NCI-H1930 (cell line): ENCODE results near the gene FOXO3.
"Not testable (repeated sequence)": the region's sequence is repeated elsewhere in the genome, so short reads cannot be mapped to it uniquely, and the experiment has no call there.

Experiments used
- DNase-seq, 2 experiments: peaks; one replicate each; lab custom pipeline; 2025; lab: John Stamatoyannopoulos, UW

Gene FOXO3

DNA sequence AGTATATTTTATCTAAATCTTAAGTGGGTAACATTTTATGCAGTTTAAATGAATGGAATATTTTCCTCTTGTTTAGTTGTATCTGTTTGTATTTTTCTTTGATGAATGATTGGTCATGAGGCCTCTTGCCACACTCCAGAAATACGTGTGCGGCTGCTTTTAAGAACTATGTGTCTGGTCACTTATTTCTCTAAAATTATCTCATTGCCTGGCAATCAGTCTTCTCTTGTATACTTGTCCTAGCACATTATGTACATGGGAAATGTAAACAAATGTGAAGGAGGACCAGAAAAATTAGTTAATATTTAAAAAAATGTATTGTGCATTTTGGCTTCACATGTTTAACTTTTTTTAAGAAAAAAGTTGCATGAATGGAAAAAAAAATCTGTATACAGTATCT lies 123.3 kb downstream of the FOXO3 start:
- not testable (repeated sequence) for DNase-seq

DNA sequence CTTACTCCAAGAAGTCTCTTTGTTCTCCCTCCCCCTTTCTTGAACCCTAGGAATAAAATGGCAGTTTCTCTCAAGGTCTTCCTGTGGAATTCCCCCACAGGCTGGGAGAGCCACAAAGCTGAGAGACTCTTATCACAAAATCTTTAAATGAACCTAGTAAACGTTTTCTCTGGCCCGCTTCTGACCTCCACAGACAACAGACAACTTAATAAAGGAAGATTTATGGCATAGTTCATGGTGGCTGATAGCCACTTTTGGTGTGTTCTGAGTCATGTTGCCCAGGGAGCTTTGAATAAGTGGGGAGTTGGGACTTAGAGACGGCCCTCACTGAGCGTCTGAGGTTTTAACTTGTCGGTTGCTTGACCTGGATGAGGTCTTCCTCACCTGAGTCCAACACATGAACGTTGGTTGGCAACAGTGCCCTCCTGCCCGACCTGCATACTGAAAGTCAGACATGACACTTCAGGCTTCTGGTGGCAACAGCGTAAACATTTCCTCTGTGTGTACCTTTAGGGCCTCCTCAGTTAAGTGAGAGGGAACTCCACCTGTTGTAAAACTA lies 124.1 kb downstream of the FOXO3 start:
- DNase-seq: no peak

DNA sequence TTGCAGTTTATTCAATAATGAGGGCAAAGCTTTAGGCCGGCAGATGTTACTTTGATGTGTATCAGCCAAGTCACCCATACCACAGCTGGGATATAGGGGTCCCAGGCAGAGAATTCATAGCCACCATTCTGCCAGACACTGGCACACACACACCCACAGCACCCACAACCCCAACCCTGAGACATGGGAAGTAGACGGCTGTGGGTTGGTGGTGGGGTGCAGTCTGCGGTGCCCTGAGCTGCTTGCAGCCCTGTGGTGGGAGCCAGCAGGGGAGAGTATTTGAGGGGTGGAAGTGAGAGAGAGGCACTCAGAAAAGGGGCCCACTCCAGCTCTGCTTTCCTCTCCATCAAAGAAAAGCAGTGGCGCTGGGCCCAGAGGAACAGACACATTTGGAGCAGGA lies 125.3 kb downstream of the FOXO3 start:
- DNase-seq: no peak

DNA sequence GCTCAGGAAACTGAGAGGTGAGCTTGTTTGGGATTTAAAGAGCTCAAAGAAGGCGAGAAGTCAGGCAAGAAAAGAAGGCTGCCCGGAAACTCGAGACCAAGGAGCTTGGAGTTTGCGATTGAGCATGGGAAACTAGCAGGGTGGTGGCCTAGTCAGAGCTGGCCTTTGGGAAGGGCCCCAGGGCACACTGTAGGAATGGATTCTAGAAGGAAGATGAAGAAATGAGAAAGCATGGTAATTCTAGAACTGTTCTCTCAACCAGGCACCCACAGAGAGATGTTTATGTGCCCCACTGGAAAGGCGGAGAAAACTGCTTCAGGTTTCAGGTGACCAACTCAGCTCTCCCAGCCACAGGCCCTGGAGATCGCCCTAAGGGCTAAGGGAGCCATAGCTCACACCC lies 126.2 kb downstream of the FOXO3 start:
- DNase-seq: no peak

DNA sequence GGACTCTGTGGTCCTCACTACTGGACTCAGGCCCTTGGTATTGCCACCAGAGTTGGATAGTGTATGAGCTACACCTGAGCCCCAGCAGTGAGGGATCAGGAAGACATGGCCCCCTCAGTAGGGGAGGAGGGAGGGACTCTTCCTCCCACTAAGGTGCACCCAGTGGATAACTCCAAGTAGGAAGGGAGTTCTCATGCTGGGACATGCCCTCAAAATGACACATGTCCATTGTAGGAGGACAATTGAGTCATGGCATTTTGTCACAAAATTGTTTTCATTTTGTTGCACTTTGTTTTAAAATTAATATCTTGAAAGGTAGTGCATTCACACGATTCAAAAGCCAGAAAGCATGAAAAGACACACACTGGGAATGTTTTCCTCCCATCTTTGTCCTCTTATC lies 127.2 kb downstream of the FOXO3 start:
- DNase-seq: no peak

DNA sequence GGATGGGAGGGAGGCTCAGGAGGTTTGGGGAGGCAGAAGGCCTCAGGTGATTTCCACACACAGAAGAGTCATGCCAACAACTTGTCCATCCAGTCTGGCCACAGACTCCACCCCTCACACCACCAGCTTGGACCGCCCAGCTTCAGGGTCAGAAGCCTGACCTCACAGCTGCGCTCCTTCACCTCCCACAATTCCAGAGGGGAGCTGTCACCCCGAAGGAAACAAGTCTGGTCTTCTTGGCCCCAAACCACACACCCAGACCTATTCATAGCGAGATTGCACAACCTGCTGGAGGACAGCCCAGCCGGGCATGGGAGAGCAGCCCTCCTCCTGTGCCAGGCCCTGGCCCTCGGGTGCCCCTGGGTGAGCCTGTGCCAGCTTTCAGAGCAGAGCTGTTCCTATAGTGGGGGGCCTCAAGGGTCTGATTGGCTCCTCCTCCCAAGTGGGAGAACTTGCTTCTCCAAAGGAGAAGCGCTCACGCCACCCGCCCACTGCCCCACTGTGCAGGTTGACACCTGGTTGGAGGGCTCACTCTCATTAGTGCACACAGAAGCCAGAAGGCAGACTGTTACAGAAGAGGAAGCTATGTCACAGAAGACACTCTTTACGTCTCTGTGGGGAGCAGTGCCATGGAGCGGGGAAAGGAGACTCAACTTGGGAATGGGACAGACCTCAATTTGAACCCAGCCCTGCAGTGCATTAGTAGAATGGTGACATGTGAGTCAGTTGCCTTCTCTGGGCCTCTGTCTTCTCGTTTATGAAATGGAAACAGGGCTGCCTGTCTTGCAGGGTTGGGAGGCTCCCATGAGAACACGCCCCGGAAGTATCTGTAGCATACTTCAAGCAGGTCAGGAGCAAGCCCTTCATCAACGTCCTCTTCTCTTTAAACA lies 128.8 kb downstream of the FOXO3 start:
- DNase-seq: no peak

DNA sequence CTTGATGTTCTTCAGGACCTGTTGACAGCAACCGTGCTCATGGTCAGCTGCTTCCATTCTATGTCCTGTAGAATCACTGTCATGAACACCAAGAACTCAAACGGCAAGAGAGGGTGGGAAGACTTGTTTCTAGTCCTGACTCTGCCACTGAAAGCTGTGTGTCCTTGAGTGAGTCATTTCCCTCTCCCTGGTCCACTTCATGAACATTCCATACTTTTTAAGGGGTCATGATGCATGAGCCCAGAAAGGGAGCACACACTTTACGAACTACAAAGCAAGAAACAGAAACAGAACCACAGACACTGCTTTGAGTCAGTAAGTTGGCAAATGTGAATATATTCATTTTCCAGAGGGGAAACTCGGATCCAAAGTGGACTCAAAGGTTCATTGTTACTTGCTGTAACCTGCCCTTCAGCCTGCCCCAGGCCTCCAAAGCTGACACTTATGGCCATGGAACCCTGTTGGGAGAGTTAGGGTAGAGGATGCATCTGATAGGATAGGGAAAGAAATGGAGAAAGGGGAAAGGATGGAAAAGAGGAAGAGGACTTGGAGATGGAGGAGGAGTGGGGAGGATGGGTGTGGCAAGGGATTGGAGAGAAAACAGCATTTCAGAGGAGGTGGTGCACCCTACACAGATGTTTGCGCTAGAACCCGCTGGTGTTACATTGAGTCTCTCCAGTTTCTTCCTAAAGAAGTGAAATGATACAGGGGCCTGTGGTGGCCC lies 129.8 kb downstream of the FOXO3 start:
- DNase-seq: no peak

DNA sequence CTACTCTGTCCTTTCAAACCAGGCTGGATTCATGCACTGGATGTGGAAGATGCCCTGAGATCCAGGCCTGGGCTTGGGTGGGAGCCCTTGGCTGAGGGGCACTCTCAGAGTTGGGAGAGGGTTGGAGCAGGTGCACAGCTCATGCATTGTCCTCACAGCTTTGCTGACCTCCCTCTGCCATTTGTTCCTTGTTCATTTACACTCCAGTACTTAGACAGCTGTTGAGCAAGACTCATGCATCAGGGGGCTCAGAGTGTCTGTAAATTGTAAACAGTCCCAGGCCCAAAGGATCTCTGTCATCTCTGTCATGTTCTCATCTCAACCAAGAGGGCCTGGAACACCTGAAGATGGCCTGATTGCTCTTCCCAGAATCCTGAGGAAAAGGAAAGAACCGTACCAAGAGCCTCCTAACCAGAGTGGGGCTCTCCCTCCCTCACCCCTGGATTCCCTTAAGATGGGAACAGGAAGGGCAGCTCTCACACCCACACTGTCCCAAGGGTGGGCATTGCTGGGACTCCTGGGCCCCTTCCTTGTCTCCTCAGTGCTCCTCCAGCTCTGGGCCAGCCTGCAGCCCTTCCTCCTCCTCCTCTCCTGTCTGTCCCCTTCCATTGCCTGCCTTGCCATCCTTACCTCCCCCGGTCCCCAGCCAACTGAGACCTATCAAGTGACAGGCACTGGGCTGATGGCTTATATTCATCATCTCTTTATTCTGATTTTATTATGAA lies 132.9 kb downstream of the FOXO3 start:
- DNase-seq: no peak

DNA sequence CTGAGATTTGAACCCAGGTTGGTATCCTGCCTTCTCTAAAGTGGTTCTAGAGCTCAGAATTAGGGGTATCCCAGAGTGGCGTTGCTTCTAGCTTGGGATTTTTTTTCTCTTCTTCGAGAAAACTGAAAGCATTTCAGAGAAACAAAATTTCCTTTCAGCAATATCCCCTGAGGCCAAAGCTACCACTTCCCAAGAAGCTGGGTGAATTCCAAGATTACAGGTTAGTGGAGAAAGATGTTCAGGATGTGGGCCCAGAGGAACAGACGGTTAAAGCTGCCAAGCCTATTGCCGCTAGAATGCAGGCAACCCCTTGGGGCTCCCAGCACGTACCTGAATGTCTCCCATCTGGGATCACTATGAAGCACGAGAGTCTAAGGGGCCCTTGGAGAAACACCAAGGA lies 134.1 kb downstream of the FOXO3 start:
- no peak for DNase-seq

DNA sequence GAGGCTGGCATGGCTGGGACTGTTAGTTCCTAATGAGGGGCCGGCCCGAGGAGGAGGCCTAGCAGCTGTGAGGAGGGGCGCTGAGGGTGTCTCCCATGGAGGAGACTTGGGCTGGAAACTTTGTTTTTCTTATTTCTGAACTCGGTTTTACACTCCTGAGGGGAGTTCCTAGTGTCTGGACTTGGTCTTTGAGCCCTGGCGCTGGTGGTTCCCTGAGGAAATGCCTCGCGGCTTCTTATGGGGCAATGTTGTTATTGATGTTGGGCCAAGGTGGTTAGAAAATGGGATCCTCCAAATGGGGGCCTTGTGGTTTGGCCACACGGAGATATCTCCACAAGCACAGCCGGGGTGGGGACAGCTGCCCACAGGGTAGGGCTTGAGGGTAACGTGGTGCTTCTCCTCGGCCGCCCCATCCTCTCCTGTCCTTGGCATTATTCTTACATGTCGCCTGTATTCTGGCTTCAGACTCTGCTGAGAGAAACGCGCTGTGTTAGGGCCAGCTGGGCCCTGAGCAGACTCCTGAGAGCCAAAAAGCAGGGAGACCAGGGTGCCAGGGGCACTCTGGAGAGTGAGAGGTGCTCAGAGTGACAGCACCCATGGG lies 136.9 kb downstream of the FOXO3 start:
- no peak for DNase-seq

DNA sequence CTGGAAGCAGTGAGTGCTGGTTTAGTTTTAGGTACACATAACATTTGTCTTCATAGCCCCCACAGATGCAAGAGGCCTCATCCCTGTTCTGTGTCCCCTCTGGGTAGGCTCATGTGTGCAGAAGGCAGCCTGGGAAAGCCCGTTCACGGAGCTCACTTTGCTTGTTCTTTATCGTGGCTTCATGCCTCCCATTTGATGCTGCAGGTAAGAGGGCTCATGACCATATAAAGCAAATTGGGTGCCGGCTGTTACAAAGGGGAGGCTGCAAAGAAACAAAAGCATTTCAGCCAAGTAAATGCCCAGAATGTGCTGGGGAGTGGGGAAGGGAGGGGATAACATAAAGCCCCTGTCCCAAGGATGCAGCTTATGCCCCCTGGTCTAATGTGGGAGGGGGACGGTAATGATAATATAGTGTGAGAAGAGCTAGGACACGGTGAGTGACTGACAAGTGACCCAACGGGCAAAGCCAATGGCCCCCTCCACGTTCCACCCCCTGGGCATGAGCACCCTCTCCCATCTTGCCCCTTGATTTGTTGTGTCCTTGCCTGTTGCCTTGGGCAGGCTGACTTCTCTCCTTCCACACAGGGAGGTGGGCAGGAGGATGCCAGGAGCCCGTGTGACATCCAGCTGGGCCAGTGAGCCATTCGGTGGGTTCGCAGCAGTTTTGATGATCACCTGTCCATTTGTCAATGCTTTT lies 138.0 kb downstream of the FOXO3 start:
- no peak for DNase-seq

DNA sequence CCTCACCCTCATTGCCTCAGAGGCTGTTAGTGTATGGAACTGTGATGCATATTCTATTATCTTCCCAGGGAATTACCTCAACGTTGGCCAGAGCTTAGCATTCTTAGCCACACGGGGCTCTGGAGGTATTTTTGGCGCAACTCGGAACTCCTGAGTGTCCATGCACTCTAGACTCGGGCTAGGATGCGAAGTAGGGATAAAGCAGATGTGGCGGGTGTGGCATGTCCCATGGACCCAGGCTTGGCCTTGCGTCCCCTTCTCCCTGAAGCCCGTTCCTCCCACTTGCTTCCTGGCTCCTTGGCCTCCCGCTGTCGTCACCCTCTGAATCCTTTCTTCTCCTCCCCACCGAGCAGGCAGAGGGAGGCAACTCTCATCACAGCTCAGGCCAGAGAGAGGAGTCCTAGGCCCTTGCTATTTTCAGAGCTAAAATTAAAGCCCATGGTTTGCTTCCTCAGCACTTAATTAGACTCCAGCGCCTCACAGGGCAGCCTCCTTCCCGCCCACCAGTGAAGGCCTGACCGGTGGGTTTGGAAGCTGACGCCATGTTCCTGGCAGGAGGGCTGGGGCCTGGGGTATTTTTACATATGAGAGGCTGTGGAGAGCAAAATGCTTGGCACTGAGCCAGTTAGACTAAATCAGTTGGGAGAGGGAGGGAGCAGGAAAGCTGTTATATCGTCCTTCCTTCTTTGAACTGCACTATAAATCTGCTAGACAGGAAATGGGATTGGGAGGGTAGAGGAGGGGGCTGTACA lies 138.7 kb downstream of the FOXO3 start:
- no peak for DNase-seq

DNA sequence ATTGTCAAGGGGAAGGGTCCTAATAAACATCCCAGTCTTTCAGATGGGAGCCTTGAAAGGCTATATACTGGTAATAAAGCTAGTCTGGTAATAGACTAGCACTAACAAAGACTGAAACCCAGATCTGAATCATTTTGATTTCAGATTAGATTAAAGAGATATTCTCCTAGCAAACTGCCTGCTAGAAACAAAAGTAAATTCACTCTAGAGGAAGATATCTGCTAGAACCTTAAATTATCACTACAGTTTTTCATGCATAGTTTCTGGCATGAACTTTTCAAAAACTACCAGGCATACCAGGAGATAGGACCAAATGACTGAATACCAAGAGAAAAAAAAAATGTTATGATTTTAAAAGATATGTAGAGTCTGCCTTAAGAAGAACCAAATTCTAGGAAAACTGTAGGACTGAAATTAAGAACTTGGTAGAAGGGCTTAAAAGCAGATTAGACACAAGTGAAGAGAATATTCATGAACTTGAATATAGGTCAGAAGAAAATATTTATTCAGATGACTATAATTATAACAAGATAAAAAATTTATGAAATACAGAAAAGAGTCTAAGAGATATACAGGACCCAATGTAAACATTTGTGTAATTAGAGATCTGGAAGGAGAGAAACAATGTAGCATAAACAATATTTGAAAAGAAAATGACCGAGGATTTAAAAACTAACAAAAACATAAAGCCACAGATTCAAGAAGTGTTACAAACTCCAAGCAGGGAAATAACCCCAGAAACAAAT lies 141.6 kb downstream of the FOXO3 start:
- DNase-seq: no peak

DNA sequence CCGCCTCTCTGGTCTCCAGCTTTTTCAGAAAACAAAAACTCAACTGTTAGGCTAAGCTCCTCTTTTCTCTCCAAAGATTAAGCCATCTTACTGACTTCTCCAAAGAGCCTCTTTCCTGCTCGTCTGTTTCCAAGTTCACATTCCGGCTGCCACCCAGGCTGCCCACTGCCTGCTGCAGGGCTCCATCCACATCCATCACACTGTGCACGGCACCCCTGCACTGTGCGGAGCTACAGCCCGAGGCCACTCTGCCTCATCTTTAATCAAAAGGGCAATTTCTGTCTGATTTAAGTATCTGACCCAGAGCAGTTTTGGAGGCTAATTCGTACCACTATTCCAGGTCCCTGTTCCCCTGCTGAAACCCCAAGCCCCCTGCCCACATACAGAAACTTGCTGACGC lies 145.9 kb downstream of the FOXO3 start:
- DNase-seq: no peak

DNA sequence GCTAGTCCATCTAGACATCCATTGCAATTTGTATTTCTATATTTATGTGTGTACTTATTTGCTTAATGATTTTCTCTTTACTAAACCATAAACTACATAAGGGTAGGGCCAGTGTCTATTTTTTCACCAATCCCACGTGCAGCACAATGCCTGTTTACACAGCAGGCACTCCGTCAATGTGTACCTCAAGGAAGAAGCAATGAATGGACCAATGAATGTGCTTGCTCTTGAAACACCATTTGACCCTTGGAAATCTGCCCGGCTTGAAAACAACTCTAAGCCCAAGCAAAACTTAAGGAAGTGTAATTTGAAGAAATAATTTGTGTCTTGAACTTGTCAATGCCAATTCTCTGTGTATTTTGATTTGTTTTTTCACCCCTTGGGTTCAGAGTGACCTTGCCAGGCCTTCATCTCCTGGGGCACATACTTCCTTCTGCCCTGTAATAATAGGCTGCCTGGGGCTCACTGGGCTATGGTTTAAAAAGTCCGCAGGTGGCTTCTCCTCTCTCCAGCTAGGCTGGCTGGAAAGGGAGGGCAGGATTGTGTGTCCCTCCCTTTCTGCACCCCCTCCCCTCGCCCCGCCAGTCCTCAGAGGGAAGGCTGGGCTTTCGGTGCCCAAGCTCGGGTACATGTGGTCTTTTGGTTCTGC lies 146.7 kb downstream of the FOXO3 start:
- DNase-seq: no peak

DNA sequence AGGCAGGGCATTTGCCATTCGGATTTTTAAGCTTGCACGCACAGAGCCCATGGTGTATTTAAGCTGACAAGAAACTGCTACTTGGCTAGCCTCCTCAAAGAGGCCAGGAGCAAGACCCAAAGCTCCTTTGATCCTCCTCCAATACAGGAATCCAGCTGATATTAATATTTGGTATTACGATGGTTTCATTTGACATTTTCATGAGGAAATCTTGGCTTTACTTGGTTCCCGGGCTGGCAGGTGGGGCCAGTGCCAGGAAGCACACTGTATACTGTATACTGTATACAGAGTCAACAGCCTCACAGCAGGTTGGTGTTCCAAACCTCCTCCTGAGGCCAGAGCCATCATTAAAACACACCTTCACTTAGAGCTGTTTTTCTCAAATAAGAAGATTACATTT lies 149.3 kb downstream of the FOXO3 start:
- no peak for DNase-seq

DNA sequence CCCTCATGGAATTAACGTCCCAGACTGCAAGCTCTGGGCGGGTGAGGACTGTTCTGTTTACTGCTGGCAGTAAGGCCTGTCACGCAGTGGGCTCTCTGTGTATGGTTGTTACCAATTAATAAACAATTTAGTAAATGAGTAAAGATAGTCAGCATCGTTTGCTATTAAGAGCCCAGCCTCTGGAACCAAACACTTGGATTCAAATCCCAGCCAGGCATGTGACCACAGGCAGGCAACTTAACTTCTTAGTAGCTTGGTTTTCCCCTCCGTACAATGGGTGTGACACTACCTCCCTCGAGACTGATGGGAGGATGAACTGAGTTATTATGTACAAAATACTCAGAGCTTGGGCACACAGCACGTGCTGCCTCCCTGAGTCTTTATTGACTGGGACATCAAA lies 149.8 kb downstream of the FOXO3 start:
- DNase-seq: no peak

DNA sequence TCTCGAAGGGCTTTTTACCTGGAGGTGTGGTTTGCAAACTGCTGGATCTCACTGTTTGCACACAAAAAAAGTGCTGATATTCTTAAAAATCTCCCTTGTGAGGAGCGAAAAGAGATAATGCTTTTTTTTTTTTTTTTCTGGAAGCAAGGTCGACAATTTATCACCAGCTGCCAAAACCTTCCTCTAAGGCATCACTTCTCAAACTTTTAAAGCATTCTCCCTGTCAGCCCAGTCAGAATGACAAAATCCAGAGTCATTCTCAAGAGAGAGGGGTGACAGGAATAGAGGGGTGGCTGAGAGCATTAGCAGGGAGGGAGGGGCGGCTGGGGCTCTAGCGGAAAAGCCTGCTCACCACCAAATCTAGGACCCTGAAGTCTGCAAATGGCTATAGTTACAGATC lies 150.4 kb downstream of the FOXO3 start:
- DNase-seq: no peak

DNA sequence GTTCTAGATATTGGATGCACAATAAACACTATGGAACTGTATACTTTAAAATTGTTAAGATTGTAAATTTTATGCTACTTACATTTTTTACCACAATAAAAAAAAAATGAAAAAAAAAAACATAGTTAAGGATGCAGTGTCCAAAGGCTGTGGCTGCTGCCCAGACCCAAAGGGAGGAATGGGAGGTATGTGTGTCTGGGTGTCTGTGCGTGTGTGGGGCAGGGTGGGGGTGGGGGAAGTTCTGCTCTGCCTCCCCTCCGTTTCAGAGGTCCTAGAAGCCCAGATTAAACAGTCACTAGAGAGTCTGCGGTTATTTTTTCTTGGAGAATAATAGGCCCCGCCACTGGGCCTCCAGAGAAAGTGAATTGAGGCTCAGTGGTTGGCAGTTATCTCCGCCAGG lies 151.1 kb downstream of the FOXO3 start:
- DNase-seq: no peak

DNA sequence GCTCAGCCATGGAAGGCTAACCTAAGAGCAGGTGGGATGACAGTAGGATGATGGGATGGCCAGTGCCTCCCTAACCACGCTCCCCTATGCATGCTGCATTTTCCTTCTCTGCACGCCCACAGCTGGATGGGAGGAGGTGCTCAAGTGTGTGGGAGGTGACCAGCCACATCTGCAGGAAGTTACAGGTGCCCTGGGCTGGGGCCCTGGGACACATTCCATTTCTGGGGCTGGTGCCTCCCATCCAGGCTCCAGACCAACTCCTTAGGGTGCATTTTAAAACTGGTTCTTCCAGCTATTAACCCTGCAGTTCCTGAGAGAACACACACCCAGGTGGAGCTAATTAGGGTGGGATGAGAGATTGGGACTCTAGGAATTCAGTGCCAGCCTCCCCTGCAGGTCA lies 152.2 kb downstream of the FOXO3 start:
- DNase-seq: no peak
